ENCODE measurements around the gene C14orf132.

GRCh38 chr14:96088074-96088473, 48.9 kb downstream of the C14orf132 start:
- no peak for TF ChIP-seq TAF1 (IDR thresholded peaks at IDR 0.05; ENCODE audit: borderline replicate concordance, low read depth, low read length)
- no peak for TF ChIP-seq POLR2A (IDR thresholded peaks at IDR 0.05; ENCODE audit: low read depth, low read length)
- no peak for TF ChIP-seq POLR2AphosphoS5 (IDR thresholded peaks at IDR 0.05; ENCODE audit: low read depth, low read length)

Measured in GM12892 (cell line).